GM19395 (cell line): ENCODE data around the gene TRIM54.
"Not testable (repeated sequence)": the region's sequence is repeated elsewhere in the genome, so short reads cannot be mapped to it uniquely, and the experiment has no call there.

Source experiments
- ATAC-seq: cut with Tn5 transposase; IDR thresholded peaks from one replicate; pipeline ENCODE4 v1.9.1; 2021; ENCODE audit warnings: mild to moderate bottlenecking, moderate library complexity; ENCODE audit not compliant: unreplicated experiment

Gene TRIM54

GRCh38 chr2:27256855-27257454 lies 25.3 kb upstream of the TRIM54 start:
- ATAC-seq = no peak

- ATAC-seq = no peak
Measured at GRCh38 chr2:27258051-27258450, 24.2 kb upstream of the TRIM54 start.

DNA sequence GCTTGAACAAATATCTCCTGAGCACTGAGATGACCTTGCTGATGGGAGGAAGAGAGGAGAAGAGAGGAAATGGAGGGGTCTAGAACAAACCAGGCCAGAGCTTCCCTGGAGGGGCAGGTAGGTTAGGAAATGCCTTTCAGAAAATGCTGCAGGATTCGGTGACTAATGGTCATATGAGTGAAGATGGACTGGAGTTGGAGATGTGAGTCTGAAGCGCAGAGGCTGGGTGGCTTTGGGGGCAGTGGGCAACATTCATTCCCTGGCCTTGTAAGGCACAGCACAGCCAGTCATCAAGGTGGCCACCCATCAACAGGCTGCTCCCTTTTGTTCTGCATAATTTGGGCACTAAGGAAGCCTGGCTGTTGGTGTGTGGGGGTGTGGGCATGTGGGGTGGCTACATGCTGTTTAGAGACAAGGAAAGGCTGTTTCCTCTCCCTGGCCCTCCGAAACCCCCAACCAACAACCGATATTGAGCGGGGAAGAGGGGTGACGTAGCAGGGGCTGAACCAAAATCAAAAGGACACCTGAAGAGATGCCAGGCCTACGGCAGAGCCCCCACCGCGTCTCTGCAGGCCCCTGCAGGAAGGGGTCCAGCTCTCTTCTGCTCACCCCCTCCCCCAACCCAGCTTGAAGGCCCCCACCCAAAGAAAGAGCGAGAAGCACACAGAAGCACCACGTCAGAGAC lies 20.8 kb upstream of the TRIM54 start:
- no peak for ATAC-seq

- no peak for ATAC-seq
Measured at GRCh38 chr2:27261926-27262298, 20.3 kb upstream of the TRIM54 start.

DNA sequence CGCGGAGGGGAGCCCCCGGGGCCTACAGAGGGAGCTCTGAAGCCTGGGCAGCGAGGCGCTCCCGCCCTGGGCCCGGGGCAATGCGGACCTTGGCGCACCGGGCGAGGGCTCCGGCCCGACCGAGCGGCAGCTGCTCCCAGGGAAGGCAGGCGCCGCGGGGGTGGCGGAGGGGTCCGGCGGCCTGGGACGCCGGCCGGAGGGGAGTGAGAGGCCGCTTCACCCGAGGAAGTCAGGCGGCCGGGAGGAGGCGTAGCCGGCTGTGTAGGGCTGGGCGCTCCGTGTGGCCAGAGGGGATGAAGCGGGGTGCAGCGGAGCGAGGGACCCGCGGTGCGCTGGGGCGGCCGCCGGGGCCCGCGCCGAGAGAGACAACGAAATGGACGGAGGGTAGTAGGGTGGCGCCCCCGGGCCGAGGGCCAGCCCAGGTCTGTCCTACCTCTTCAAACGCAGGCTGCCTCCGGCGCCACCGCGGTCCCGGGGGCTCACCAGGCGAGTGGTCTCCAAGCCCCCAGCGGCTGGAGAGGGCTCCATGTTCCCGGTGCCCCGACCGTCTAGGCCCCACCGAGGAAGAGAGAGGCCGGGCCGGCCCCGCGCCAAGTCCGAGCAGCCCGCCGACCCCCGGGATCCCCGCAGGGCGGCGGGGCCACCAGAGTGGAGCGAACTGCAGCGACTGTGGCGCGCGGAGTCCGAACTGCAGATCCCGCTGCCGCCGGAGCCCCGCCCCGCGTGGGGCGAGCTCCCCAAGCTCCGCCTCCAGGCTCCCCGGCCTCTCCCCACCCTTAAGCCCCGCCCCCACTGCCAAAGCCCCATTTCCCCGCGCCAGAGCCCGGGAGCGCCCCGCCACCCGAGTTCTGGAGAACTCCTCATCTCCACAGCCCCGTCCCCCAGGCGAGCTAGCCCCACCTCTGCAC lies 19.6 kb upstream of the TRIM54 start, which contains the start of gene SLC30A3:
SLC30A3 (minus strand) TSS at position 669 of the 908 bp plus-strand sequence; CDS start at position 528, 141 bp downstream.
- no peak for ATAC-seq

DNA sequence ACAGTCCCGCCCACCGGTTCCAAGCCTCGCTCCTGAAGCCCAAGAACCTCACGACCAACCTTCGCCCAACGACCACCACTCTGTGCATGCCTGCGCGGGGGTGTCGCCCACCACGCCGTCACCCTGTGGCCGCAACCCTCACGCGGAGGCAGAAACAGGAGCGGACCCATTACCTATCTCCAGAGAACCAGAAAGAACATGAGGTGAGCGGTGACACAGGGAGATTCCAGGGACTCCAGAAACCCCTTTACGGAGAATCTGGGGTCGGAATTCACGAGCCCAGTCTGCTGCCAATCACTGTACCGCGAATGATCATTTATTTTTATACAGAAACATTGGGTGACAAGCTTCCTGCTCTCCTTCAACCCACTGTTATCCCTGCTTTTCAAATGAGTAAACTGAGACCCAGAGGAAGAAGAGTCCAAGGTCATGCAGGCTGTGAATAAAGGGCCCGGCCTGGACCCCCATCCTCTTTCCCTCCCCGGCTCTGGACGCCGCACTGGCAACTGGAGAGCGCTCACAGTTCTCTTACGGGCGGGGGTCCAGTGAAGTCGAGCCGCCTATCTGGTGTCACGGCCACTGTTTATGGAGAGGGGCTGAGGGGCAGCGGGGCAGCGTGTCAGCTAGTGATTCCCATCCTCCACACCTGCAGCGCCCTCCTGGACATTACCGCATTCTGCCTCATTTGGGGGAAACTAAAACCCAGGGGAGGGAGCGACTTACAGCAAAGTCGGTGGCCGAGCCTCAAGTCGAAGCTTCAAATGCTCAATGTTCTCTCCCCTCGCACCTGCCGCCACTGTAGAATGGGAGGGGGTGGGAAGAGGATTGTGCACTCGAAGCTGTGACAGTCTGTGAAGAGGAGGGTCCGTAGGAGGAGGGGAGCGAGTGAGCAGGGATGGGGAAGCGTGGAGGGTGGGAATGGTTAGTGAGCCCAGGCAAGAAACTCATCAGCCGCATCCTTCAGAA lies 18.7 kb upstream of the TRIM54 start:
- no peak for ATAC-seq

GRCh38 chr2:27264253-27264752 lies 17.9 kb upstream of the TRIM54 start:
- no peak for ATAC-seq

- no peak for ATAC-seq
Measured at GRCh38 chr2:27264753-27265535, 17.3 kb upstream of the TRIM54 start.

- no peak for ATAC-seq
Measured at GRCh38 chr2:27265536-27265870, 16.7 kb upstream of the TRIM54 start.

DNA sequence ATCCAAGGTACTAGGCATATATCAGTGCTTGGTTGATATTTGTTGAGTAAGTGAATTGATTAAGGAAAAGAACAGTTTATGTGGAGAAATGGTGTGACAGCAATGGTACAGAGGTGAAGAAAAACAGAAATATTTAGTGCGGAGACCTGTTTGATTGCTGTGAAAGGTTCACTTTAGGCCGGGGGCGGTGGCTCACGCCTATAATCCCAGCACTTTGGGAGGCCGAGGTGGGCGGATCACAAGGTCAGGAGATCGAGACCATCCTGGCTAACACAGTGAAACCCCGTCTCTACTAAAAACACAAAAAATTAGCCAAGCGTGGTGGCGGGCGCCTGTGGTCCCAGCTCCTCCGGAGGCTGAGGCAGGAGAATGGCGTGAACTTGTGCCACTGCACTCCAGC lies 13.9 kb upstream of the TRIM54 start:
- ATAC-seq = not testable (repeated sequence)

- ATAC-seq = no peak
Measured at GRCh38 chr2:27270131-27270530, 12.1 kb upstream of the TRIM54 start.

DNA sequence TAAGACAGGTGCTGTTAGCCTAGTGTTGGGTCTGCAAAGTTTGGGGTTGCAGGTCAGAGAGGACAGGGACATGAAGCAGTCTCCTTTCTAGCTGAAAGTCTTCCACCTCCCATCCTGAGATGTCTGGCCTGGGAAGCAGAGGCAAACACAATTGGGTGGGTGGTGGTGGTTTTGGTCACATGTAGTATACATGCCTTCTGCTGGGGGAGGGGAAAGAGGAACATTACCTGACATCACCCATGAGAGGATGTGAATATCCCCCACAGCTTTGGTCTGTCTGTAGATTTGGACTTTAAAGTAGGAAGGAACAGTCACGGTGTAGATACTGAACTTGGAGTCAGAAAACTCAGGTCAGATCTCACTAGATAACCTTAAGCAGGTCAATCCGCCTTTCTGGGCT lies 11.6 kb upstream of the TRIM54 start:
- no peak for ATAC-seq

DNA sequence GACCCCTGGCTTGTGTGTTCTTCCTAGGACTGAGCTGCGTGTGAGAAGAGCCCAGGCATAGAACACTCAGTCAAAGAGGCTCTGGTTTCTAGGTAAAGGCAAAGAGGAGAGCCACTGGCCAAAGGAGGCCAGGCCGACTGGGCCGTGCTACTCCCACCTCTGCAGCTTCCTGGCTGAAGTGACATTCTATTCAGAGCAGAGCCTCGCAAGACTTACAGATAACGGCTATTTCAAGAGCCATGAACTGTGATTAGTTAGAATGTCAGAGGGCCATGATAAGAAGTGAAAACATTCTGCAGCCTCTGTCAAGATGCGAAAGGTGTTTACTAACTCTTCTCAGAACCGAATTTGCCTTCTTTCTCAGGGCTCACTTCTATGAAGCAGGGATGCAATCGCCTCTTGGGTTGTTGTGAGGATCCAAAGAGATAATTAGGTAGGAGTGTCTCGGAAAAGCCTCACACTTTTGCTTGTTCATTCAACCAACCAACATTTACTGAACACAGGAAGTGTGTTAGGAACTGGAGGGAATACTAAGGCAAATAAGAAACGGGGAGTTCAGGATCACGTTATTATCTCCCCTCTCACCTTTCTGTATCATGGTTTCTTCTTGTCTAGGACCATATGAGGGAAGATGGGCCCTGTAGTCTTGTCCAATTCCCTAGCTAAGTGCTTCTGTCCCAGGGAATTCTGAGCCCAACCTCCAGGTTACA lies 10.4 kb upstream of the TRIM54 start:
- no peak for ATAC-seq

GRCh38 chr2:27272537-27273522 lies 9.4 kb upstream of the TRIM54 start:
- ATAC-seq = not testable (repeated sequence)

GRCh38 chr2:27275211-27276150 lies 6.7 kb upstream of the TRIM54 start, which contains the start of gene DNAJC5G:
TSS of gene DNAJC5G (plus strand) at chr2:27275433. CDS start at chr2:27276729, 1,296 bp downstream.
- no peak for ATAC-seq

DNA sequence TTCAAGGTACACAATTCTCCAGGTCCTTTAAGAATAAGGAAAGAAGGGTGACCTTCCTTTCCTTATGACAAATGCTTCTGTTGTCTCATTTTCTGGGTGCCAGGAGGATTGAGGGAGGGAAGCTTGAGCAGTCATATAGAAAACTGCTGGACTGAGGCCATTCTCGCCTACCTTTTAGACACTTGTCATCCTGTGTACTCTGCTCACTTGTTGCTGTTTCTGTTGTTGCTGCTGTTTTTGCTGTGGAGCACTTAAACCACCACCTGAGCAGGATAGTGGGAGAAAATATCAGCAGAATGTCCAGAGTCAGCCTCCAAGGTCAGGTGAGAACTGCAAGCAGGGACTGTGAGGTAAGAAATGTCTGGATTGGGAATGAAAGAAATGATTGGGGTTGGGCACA lies 4.2 kb upstream of the TRIM54 start:
- no peak for ATAC-seq

DNA sequence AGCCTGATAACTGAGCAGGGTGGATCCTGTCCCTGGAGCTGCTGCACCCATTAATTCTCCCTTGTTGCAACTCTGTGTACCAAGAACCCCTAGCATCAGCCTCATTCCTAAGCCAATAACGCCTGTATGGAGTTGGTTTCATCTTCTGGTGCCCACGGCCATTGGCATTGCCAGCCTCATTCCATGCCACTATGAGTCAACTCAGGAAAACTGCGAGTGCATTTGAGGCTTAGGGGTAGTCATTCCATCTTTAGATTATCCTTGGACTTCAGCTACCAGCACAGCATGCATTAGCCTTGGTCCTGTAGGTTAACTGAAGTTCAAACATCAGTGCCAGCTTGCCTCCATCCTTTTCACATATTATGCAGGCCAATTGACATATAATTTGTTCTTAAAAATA lies 1.4 kb upstream of the TRIM54 start:
- ATAC-seq = no peak
